Left kidney (tissue), 2 donors: Measurements from ENCODE around the gene BMPR1B. TPM values are rescaled to one million over a fixed set of nuclear protein-coding genes. Genes with fewer than 3 reads are reported as not detected.
A peak's percentile ranks its signal among the peaks of the same experiment; 100 is the strongest.

Experiments
- DNase-seq: peaks from one replicate; pipeline ENCODE4 v3.0.0-alpha.2; 2013
- polyA plus RNA-seq: library from polyadenylated mRNA; unstranded; fragments of 120-200 nt; gene quantifications from one replicate; pipeline ENCODE4 v1.2.1, GENCODE V29; 2013; ENCODE audit not compliant: insufficient read length

The BMPR1B gene
- polyA plus RNA-seq, 1 donor: 22.7 TPM

DNA sequence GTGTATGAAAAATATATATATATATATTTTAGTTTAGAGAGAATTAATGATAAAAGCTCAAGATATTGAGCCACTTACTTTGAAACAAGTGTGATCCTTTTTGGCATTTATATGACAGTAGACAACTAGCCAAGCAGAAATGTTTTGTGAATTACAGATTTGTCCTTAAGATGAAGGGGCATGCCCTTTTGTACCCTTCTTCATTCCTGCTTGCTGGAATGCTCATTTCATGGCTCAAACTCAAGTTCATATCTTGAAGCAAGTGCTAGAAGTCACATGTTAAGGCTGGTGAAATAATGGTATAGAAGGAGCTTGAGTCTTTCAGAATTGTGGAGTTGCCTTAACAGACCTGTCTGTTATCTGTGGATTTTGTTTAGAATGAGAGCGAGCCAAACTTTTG, 203.0 kb downstream of the BMPR1B start:
- DNase-seq: no peak

DNA sequence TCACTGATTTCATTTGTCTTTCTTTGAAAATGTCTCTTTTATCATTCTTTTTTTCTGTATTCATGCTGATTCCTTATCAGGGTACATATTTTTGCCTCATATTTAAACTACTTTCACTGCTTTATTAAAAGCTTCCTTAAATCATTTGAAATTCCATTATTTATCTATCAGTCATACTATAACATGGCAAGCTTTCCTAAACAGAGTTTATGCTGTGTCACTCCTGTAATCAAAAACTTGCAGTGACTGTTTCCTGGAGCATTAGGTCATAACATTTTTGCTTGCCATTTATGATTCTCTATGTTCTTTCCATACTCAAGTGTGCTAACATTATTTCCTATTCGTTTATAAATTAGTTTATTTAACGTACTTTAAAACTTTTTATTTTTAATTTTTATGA, 203.7 kb downstream of the BMPR1B start:
- DNase-seq: no peak

DNA sequence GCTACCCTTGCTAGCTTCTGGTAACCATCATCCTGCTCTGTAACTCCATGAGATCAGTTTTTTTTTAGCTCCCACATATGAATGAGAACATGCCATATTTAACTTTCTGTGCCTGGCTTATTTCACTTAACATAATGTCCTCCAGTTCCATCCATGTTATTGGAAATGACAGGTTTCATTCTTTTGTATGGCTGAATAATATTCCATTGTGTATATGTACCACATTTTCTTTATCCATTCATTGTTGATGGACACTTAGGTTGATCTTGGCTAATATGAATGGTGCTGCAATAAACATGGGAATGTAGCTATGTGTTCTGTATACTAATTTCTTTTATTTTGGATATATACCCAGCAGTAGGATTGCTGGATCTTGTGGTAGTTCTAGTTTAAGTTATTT, 204.7 kb downstream of the BMPR1B start:
- DNase-seq: no peak

DNA sequence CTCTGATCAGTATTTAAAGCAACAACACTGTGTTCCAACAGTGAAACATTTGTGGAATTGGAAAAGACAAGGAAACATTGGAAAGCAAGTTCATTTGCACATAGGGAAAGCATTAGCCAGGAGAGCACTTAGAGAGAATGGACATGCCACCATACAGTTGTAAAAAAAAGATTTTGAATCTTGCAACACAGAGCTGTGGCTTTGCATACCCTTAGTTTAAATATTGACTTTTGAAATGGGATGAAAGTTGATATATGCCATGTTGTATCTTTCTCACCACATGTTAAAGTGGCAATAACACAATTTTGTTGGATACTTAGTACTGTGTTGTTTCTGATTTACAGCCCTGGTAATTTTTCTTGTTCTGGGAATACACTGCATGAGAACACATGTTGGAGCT, 208.1 kb downstream of the BMPR1B start:
- DNase-seq: no peak

DNA sequence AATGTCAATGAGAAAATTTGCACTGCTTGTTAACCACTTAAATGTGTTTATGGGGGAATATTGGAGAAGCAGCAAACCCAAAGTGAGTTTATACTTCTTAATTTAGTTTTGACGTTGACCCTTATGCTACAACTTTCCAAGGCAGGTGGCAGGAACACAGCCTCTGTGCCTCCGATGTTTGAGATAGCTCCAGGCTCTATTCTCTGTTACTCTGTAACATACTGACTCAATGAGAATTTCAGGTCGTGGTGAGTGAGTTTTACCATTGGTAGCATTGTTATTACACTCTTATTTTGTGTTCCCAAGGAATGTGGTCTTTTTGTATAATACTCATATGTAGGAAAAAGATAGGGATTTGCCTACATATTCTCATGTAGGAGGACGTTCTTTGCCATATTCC, 210.7 kb downstream of the BMPR1B start:
- no peak for DNase-seq

DNA sequence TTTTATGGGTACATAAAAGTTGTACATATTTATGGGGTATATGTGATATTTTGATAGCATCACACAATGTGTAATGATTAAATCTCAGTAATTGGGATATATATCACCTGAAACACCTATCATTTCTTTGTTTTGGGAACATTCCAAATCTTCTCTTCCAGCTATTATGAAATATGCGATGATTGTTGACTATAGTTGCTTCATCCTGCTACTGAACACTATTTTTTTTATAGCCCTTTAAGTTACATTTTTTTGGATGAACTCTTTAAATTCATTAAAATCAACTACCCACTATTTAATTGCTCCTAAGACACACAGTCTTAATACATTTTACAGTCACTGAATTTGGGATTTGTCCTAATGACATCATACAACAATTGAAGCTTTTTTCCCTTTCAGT, 212.9 kb downstream of the BMPR1B start:
- no peak for DNase-seq

DNA sequence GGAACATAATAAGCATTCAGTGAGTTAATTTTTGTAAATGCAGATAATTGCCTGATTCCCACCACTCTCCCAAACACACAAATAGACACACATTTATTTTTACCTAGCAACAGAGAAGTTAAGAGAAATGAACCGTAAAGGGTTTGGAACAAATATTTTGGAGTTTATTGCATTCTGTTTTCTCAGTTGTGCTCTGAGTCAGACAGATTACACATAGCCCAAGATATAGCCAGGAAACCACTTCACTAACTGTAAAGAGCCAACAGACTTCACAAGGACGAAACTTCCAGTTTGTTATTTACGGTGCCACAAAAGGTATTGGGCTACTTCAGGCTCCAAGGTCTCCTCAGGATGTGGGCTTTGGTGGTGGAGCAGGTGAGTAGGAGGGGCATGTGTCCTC, 217.0 kb downstream of the BMPR1B start:
- DNase-seq: no peak

DNA sequence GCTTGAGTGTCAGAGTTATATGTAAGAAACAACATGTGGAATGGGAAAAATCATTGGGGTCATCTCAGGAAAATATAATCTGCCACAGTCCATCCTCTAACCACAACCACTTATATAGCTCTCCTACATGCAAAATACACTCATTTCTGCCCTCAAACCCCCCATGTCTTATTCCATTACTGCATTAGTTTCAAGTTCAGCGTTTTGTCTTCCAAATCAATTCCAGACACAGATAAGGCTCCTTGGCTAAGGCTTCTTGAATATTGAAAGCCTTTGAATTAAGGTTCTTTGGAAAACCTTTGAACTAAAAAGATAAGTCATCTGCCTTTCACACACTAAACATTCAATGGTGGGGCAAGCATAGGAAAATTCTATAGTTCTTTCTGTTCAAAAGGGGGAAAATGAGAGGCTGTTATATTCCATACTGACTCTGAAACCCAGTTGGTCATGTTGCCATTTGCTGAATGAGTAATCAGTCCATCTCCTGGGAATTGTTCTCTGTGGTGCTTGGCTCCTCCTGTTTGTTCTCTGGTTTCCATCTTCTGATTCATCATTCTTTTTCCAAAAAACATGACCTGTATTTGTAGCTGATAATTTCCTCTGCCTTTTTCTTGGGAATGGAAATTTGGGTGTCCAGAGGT, 218.7 kb downstream of the BMPR1B start:
- DNase-seq: no peak

DNA sequence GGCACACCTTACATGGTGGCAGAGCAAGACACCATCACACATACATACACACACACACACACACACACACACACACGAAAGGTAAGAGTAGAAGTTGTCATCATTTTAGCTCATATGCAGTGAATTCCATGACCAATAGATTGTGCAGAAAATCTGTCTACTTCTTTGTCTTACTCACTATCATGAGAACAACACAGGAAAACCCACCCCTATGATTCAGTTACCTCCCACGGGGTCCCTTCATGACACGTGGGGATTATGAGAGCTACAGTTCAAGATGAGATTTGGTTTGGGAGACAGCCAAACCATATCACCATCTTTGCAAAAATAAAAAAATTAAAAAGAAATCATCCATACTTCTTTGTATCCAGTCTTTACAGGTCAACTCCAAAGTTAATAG, 221.1 kb downstream of the BMPR1B start:
- DNase-seq: no peak

DNA sequence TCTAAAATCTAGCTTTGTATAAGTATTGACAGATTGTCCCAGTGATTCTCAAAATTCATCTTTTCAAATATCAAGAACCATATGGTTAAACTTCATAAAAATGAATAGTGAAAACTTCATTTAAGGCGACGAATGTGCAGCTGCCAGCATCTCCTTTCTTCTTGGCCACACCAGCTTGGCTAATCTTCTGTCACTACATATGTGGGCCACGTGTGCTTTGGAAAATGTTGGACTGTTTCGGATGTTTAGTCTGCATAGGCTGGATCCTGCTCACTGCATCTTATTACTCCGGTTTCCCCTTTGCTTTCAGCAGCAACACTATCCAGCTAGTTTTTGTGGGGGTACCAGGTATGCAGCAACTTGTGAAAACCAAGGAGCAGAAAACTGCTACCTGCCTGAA, 221.9 kb downstream of the BMPR1B start:
- no peak for DNase-seq

DNA sequence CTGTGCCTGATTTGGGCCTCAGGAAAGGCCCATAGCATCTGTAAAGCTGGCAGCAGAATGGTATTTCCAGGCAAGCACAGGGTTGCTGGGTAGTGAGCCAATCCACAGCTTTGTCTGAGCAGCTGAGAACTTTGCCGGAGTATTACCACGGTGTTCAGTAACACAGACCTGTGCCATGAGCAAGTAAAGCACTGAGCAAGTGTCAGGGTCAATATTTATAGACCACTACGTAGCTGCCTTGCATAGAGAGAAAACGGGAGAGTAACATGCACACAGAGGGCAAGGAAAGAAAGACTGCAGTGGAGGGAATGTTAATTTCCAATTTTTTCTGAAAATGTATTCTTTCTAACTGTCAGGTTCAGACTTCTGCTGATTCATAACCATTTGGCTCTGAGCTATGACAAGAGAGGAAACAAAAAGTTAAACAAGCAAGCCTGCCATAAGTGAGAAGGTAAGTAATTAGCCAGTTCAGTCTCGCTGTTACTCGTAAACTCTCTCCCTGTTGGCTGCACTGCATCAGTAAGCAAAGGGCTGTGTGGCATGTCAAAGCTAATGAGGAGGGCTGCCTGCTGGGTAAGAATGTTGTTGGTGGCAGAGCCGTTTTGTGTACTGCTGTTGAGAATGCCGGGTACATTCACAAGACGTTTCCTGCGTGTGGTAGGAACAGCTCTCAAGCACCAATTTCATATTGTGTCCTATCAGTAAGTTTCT, 238.1 kb downstream of the BMPR1B start:
- peak; percentile 76 for DNase-seq

DNA sequence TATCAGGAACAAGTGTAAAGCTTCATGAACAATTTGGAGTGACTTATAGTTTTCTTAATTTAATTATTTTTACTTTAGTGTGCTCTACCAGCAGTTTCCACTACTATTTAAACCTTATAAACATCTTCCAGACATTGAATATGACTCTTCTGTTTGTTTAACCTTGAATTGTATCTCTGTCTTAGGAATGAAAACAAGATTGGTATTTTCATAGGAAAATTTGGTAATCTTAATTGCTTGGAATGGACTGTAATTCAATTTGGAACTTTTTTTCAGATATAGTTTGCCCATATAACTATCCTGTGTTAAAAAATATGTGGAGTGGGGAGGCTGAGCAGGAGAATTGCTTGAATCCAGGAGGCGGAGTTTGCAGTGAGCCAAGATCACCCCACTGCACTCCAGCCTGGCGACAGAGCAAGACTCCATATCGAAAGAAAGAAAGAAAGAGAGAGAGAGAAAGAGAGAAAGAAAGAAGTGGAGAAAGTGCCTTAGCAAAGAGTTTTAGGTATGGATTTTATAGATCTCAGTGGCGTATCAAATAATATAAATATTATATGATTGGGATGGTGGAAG, 242.4 kb downstream of the BMPR1B start:
- no peak for DNase-seq

DNA sequence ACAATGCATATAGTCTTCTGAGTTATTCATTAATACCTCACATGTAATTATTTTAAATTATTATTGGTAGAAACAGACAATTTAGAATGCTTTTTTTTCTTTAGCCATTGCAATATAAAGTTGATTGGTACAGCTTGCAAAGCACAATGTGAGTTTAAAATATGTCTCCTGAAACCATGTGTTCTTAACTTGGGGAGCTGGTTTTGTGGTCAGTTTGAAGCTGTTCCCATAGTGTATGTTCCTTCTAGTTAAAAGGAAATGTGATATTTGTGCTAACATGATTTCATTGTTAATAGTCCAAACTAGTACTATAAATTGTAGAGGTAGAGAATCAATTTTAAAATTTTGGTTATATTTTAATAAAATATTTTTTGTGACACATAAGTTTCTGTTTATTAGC, 247.2 kb downstream of the BMPR1B start:
- DNase-seq: no peak

DNA sequence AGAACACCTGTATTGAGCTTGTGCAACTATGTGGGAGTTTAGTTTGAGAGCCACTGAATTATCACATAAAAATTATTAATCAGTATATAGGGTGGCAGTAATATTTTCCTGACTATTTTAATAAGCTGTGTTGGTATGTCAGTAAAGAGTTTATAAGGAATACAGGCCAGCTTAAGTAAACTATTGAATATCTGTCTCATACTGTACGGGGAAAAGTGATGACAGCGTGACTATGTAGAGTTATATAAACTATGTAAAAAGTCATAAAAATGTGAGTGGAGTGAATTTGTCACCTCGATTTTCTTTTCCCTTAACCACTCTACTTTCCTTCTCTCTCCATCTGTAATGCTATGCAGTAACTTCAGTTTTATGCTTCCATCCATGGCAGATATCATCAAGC, 250.2 kb downstream of the BMPR1B start:
- no peak for DNase-seq

DNA sequence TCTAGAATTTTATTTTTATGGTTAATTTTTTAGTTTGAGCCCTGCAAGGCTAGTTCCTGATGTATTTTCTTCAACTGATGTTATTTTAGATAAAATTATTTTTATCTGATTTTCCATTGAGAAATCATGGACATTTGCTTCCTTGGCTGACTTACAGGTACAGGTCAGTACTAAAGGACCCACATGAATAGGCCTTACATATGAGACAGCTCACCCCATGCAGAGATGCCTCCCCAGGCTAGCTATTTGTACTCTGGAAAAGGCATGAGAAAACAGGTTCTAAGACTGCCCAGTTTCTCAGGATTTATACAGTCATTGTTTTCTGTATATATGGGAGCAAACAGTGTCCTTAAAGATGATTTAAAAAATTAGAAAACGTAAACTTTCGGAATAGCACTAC, 255.5 kb downstream of the BMPR1B start:
- no peak for DNase-seq

DNA sequence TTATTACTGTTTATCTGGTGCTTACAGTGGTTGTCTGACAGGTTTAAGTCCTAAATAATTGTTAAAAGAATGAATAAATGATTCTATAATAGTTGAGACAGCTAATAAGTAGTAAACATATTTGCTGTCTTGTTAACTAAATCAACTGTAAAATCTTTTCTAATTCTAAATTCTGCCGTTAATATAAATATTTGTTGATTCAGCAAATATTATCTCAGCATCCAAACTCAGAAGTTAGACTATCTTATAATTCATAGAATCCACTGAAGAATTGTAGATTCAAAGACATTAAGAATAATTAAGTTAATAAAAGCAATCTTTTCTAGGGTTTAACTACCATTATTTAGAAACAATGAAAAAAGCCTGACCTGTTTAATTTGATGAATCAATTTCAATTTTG, 256.3 kb downstream of the BMPR1B start:
- no peak for DNase-seq

DNA sequence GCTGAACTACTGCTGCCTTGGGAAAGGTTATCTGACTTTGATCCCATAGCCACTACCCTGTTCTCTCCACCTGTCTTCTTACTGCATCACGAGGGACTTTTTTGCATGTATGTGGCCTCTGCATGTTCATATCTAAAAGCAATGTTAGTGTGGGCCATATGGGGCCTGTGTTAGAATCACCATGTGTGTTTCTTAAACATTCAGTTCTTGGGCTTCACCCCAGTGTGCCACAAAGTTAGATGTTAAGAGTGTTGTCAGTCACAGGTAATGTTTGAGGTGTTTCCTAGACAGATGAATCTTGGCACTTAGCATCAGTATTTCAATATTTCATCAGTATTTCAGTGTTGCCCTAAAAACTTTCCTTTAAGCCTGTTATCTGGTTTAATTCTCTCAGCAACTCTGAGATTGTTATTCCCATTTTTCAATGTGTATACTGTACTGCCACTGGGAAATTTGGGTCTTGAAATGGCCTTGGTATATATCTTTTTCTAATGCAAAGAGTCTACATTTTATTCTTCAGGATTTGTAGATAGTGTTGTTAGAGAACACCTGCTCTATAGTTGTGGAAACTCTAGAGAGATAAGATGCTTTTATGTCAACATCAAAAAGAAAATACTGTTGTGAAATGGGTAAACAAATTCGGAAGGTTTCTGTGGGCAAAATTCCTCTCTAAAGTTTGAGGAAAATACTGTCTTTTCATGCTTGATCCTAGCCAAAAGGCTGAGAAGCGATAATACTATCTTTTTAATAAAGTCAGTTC, 259.7 kb downstream of the BMPR1B start:
- no peak for DNase-seq

DNA sequence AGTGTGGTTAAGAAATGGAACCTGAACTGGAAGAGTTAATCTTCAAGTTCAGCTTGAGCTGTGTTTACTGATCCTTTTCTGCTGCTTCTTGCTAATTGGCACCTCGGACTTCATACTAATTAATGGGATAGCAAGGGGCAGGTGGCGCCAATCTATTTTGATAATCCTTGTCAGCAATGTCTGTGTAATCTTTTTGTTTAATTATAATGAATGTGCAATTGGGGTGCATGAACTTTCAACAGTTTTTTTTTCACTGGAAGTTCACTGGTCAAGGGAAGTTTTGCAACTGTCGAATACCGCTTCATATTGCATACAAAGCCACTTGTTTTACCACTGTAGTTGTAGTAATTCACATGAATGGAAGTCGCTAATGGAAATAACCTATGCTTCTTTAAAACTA, 261.0 kb downstream of the BMPR1B start:
- DNase-seq: no peak

DNA sequence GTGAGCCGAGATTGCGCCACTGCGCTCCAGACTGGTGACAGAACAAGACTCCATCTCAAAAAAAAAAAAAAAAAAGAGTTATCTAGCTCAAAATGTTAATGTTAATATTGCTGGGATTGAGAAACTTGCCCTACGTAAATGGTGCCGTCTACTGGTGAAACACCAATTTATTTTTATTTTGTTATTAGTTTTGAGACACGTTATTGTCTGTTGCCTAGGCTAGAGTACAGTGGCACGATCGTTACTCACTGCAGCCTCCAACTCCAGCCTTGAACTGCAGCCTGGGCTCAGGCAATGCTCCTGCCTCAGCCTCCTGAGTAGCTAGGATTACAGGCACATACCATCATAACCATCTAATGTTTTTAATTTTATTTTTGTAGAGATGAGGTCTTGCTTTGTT, 262.8 kb downstream of the BMPR1B start:
- no peak for DNase-seq

DNA sequence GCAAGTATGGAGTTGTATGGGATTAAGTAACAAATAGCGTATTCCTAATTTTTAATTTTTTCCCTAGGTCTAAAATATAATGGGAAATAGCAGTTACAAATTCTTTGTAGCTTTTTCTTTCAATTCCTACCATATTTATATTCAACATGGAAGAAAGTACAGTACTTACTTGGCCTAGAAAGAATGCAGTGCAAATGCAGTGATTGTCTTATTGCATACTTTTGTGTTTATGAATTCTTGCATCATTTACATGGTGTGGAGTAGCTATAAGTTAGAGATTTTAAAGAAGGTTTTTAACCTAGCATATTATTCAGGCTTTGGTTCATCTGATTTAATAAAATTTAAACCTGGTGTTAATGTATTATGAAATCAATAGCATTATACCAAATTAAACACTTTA, 263.3 kb downstream of the BMPR1B start:
- DNase-seq: no peak

DNA sequence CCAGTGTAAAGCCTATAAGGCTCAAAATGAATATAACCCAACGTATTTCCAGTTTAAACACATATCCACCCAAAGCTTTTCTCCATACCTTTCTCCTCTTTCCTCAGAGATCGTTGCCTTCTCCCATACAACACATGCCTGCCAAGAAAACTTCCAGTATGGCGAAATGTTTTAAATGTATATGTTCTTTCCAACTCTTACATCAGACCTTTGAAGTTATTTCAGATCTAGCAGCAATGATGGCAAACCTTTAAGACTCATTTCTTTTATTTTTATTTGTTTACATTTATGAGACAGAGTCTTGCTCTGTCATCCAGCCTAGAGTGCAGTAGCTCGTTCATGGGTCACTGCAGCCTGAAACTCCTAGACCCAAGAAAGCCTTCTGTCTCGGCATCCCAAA, 265.4 kb downstream of the BMPR1B start:
- DNase-seq: no peak

DNA sequence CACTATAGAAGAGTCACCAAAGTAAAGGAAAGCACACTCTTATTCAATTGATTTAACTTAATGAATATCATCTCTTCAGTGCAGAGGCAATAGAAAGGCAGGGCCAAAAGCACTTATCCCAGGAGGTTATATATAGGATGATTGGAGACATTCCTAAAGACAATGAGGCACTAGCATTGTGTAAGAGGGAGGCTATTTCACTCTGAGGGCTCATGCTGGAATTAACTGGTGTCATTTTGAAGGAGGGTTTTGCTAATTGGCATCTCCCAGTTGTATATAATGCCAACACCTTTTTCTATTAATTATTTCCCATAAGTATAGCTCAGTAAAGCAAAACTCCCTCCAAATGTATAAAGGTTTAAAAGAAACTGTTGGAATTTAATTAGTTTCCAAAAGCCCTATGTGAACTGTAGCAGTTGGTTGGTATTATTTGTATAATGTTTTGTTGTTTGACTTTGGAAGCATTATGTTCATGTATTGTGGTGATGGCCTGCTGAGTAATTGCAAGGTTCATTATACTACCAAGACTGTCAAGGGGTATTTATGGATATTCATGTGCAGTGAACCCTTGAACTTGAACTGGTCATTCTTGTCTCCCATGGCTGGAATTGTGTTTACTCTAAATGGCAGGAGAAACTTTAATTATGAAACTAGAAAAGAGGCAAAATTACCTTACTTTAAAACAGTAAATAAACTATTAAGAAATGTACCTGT, 270.3 kb downstream of the BMPR1B start:
- DNase-seq: no peak

DNA sequence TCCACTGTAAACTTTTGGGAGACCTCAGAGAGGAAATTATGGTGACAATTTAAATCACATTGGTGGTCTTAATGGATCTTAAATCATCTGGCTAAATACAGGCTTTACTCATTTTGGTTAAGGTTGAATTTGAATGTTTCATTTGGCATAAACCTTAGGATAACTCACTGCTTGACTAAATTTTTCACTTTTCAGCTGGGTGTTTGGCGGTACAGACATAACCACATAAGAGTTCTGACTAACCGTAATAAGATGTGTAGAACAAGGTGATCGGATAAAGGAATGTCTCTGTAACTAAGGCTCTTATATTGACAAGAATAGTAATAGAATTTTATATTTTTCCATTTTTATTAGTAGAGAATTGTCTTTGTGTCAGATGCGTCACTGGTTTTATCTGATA, 281.0 kb downstream of the BMPR1B start:
- DNase-seq: no peak
